HepG2 (cell line): Measurements from ENCODE around the gene NRBP1. TPM values are rescaled to one million over a fixed set of nuclear protein-coding genes. Genes with fewer than 3 reads are reported as not detected.
A peak's percentile ranks its signal among the peaks of the same experiment; 100 is the strongest.

Experiments used
- AGO2 ChIP-seq: fragments of 200-400 bp; formaldehyde crosslinking; optimal IDR thresholded peaks from 2 replicates; pipeline ENCODE3; 2017; ENCODE audit warnings: mild to moderate bottlenecking, low read depth, low read length, moderate library complexity
- ARNT ChIP-seq: fragments of 450-650 bp; IDR thresholded peaks from 2 replicates; pipeline ENCODE4 v1.6.1; 2017
- ELF4 ChIP-seq: sonication (generic); formaldehyde crosslinking; IDR thresholded peaks from 2 replicates; pipeline ENCODE4 v1.5.0; 2020; ENCODE audit warnings: missing genetic modification reagents, mild to moderate bottlenecking, moderate library complexity, borderline replicate concordance
- FOXJ3 ChIP-seq: sonication (generic); formaldehyde crosslinking; IDR thresholded peaks from 2 replicates; pipeline ENCODE4 v1.4.0; 2020; ENCODE audit warnings: missing genetic modification reagents, mild to moderate bottlenecking, borderline replicate concordance
- GLMP ChIP-seq: sonication (generic); formaldehyde crosslinking; IDR thresholded peaks from 2 replicates; pipeline ENCODE4 v1.9.0; 2021; ENCODE audit warnings: missing genetic modification reagents, mild to moderate bottlenecking, borderline replicate concordance
- HDAC6 ChIP-seq: fragments of 200-600 bp; sonication (generic); IDR thresholded peaks from 2 replicates; pipeline ENCODE4 v1.7.0; 2017; ENCODE audit warnings: mild to moderate bottlenecking, antibody characterized with exemption, low read length, low read depth
- HMGA1 ChIP-seq: sonication (generic); formaldehyde crosslinking; conservative IDR thresholded peaks from 2 replicates; pipeline ENCODE4 v1.4.0; 2020; ENCODE audit warnings: missing genetic modification reagents
- MED13 ChIP-seq: sonication (generic); formaldehyde crosslinking; IDR thresholded peaks from 2 replicates; pipeline ENCODE4 v1.5.0; 2020; ENCODE audit warnings: missing genetic modification reagents
- MEIS2 ChIP-seq: sonication (generic); formaldehyde crosslinking; IDR thresholded peaks from 2 replicates; pipeline ENCODE4 v1.9.0; 2021; ENCODE audit warnings: mild to moderate bottlenecking, missing genetic modification reagents
- MLXIP ChIP-seq: sonication (generic); formaldehyde crosslinking; IDR thresholded peaks from 2 replicates; pipeline ENCODE4 v1.9.0; 2021; ENCODE audit warnings: missing genetic modification reagents, borderline replicate concordance
- MXD1 ChIP-seq: sonication (generic); formaldehyde crosslinking; IDR thresholded peaks from 2 replicates; pipeline ENCODE4 v1.4.0; 2020; ENCODE audit warnings: mild to moderate bottlenecking, missing genetic modification reagents
- XRCC5 ChIP-seq: fragments of 200-400 bp; formaldehyde crosslinking; optimal IDR thresholded peaks from 2 replicates; pipeline ENCODE3; 2017; ENCODE audit warnings: mild to moderate bottlenecking, low read length
- ZBTB2 ChIP-seq: sonication (generic); formaldehyde crosslinking; IDR thresholded peaks from 2 replicates; pipeline ENCODE4 v1.8.0; 2022; ENCODE audit warnings: low read depth, missing genetic modification reagents
- ZFP41 ChIP-seq: sonication (generic); formaldehyde crosslinking; IDR thresholded peaks from 2 replicates; pipeline ENCODE4 v1.4.0; 2020; ENCODE audit warnings: mild to moderate bottlenecking, missing genetic modification reagents, borderline replicate concordance
- ZFP62 ChIP-seq: sonication (generic); formaldehyde crosslinking; IDR thresholded peaks from 2 replicates; pipeline ENCODE4 v1.4.0; 2020; ENCODE audit warnings: missing genetic modification reagents
- ZFP82 ChIP-seq: sonication (generic); formaldehyde crosslinking; IDR thresholded peaks from 2 replicates; pipeline ENCODE4 v1.5.1; 2020; ENCODE audit warnings: mild to moderate bottlenecking, missing genetic modification reagents, borderline replicate concordance
- ZMAT5 ChIP-seq: sonication (generic); formaldehyde crosslinking; IDR thresholded peaks from 2 replicates; pipeline ENCODE4 v1.5.0; 2020; ENCODE audit warnings: mild to moderate bottlenecking, low read depth, missing genetic modification reagents, borderline replicate concordance
- ZNF251 ChIP-seq: sonication (generic); formaldehyde crosslinking; IDR thresholded peaks from 2 replicates; pipeline ENCODE4 v1.9.0; 2021; ENCODE audit warnings: mild to moderate bottlenecking, missing genetic modification reagents
- ZNF703 ChIP-seq: sonication (generic); formaldehyde crosslinking; IDR thresholded peaks from 2 replicates; pipeline ENCODE4 v1.5.1; 2020; ENCODE audit warnings: missing genetic modification reagents, mild to moderate bottlenecking, moderate library complexity, borderline replicate concordance
- ZNF788 ChIP-seq: sonication (generic); formaldehyde crosslinking; IDR thresholded peaks from 2 replicates; pipeline ENCODE4 v1.5.0; 2020; ENCODE audit warnings: mild to moderate bottlenecking, missing genetic modification reagents, borderline replicate concordance
- ZSCAN5A ChIP-seq: sonication (generic); formaldehyde crosslinking; IDR thresholded peaks from 2 replicates; pipeline ENCODE4 v1.8.0; 2022; ENCODE audit warnings: mild to moderate bottlenecking, missing genetic modification reagents, borderline replicate concordance
- polyA plus RNA-seq, 8 experiments: library from polyadenylated mRNA; depleted of rRNA in 3 of 8; stranded (reverse) in 7 of 8; unstranded in 1 of 8; fragments of >200 nt; fragmentation: Illumina TruSeq in 4 of 8; extraction: Trizol in 4 of 8; gene quantifications; 2 replicates each; pipeline versions ENCODE4 v1.2.1 to v1.2.3, GENCODE V29; 2011 to 2016; ENCODE audit warnings: low read depth in 4 of 8, missing spikeins in 1 of 8, mixed read lengths in 1 of 8; ENCODE audit not compliant: insufficient read depth in 1 of 8
- total RNA-seq, 5 experiments: library from RNA; depleted of rRNA; stranded (reverse); fragments of >200 nt; fragmentation: Illumina TruSeq; extraction: Trizol; gene quantifications; 2 replicates each; pipeline ENCODE4 v1.2.3, GENCODE V29; 2016; ENCODE audit warnings: low read depth in 1 of 5

The NRBP1 gene
- total and polyA plus RNA-seq, 2 of the 13 experiments (the other 11 are each of a cell fraction or from before 2014, with no cell fraction given), result 165 to 240 TPM

- TF ChIP-seq MXD1 (CRISPR knock-in tag) (no peak; the same call in 1 of the 2 replicates), GLMP (CRISPR knock-in tag) (no peak), ZNF251 (CRISPR knock-in tag) (no peak), ZFP41 (no peak; the same call in 1 of the 2 replicates), HMGA1 (no peak), ZMAT5 (no peak), XRCC5 (peak; percentile 85), ZNF703 (CRISPR knock-in tag) (no peak), MLXIP (CRISPR knock-in tag) (no peak), ZFP62 (CRISPR knock-in tag) (no peak), MED13 (no peak), ZSCAN5A (CRISPR knock-in tag) (no peak), HDAC6 (no peak), ZNF788 (CRISPR knock-in tag) (peak; percentile 92; the same call in 1 of the 2 replicates), MEIS2 (no peak), ZFP82 (CRISPR knock-in tag) (no peak), FOXJ3 (CRISPR knock-in tag) (no peak), ZBTB2 (CRISPR knock-in tag) (no peak), AGO2 (no peak), ARNT (no peak), ELF4 (CRISPR knock-in tag) (no peak)
These were observed 61.3 kb downstream of the NRBP1 start, which contains the start of gene IFT172 (continued) for GRCh38 chr2:27489498-27490397.
